NCI-H345 treated with DMSO at 0.1 percent for 48 hours (cell line): ENCODE measurements around the gene FAM240A.
A peak's percentile ranks its signal among the peaks of the same experiment; 100 is the strongest.

Experiments
- DNase-seq: peaks from one replicate; lab custom pipeline; 2025; ENCODE audit not compliant: unreplicated experiment; lab: John Stamatoyannopoulos, UW

Gene FAM240A

GRCh38 chr3:46624975-46625490 lies 12.7 kb downstream of the FAM240A start:
- no peak for DNase-seq

- no peak for DNase-seq
These were observed 13.7 kb downstream of the FAM240A start for GRCh38 chr3:46626039-46626438.

GRCh38 chr3:46627078-46627477 lies 14.8 kb downstream of the FAM240A start:
- no peak for DNase-seq

- DNase-seq, result no peak
These were observed 16.6 kb downstream of the FAM240A start for GRCh38 chr3:46628901-46629369.

- peak; percentile 59 for DNase-seq
These were observed 17.5 kb downstream of the FAM240A start for GRCh38 chr3:46629551-46630517.

GRCh38 chr3:46632792-46633191 lies 20.5 kb downstream of the FAM240A start:
- no peak for DNase-seq

GRCh38 chr3:46634856-46635255 lies 22.5 kb downstream of the FAM240A start:
- DNase-seq, result no peak

- DNase-seq, result no peak
These were observed 26.9 kb downstream of the FAM240A start for GRCh38 chr3:46639221-46639620.

- DNase-seq, result no peak
These were observed 28.6 kb downstream of the FAM240A start for GRCh38 chr3:46640927-46641326.

- DNase-seq, result no peak
These were observed 30.6 kb downstream of the FAM240A start for GRCh38 chr3:46642971-46643370.

- no peak for DNase-seq
These were observed 31.4 kb downstream of the FAM240A start for GRCh38 chr3:46643701-46644100.

- DNase-seq, result no peak
These were observed 34.4 kb downstream of the FAM240A start for GRCh38 chr3:46646700-46647099.

- no peak for DNase-seq
These were observed 35.8 kb downstream of the FAM240A start for GRCh38 chr3:46648096-46648495.

GRCh38 chr3:46649436-46649835 lies 37.1 kb downstream of the FAM240A start:
- DNase-seq, result no peak

- no peak for DNase-seq
These were observed 38.8 kb downstream of the FAM240A start for GRCh38 chr3:46651084-46651483.

- DNase-seq, result no peak
These were observed 42.9 kb downstream of the FAM240A start for GRCh38 chr3:46655271-46655670.

- DNase-seq, result peak; percentile 84
These were observed 44.6 kb downstream of the FAM240A start for GRCh38 chr3:46656778-46657556.

- DNase-seq, result no peak
These were observed 47.0 kb downstream of the FAM240A start for GRCh38 chr3:46659285-46659684.

GRCh38 chr3:46660003-46660402 lies 47.7 kb downstream of the FAM240A start:
- DNase-seq, result no peak

- DNase-seq, result no peak
These were observed 48.5 kb downstream of the FAM240A start for GRCh38 chr3:46660543-46661523.
